Loucy (cell line): ENCODE measurements around the gene RBM17.

ENCODE experiments used
- CTCF ChIP-seq: fragments of 200-600 bp; sonication (generic); conservative IDR thresholded peaks from 2 replicates; pipeline ENCODE4 v1.5.1; 2014; ENCODE audit warnings: mild to moderate bottlenecking, antibody characterized with exemption, low read length
- EZH2phosphoT487 ChIP-seq: fragments of 200-600 bp; IDR thresholded peaks from 2 replicates; pipeline ENCODE4 v1.6.1; 2018; ENCODE audit warnings: antibody characterized with exemption, mild to moderate bottlenecking, moderate library complexity, borderline replicate concordance

- no peak for TF ChIP-seq CTCF
- no peak for TF ChIP-seq EZH2phosphoT487
Measured at GRCh38 chr10:6146921-6147320, 58.1 kb downstream of the RBM17 start.
